Adrenal gland (tissue), 5 donors: Measurements from ENCODE around the gene MZB1.

Experiments
- POLR2A ChIP-seq, 2 donors: fragments of 450-650 bp; IDR thresholded peaks; one replicate each; pipeline ENCODE4 v1.6.1; 2017; ENCODE audit warnings: antibody characterized with exemption in 2 of 2, mild to moderate bottlenecking in 2 of 2, moderate library complexity in 1 of 2
- TF ChIP-seq, protein P1 (sequence below), 6 experiments: fragments of 450-650 bp in 4 of 6; fragments of 200-600 bp in 2 of 6; sonication (generic) in 1 of 6; IDR thresholded peaks; 1 replicate in 5 of 6; 2 replicates in 1 of 6; pipeline versions ENCODE4 v1.5.1 to v1.8.0; 2016 to 2021; ENCODE audit warnings: antibody characterized with exemption in 6 of 6, mild to moderate bottlenecking in 2 of 6, moderate library complexity in 1 of 6
- donor health status: DM: no; HTN: no; CAD: no.

DNA sequence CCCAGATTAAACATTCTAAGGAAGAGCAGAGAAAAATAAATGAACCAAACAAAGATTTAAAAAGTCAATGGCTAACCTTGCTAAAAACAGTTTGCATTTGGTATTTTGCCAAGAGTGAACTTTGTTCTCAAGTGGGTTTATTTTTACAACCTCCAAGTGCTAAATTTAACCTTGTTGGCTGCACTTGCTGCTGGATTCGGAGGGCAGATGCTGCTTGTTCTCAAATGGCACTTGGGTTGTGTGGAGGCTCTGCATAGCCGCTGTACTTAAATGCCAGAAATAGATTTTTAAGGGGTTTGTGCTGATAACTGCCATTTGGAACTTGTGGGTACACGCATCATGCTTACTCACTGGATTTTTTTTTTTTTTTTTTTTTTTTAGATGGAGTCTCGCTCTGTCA is 27.5 kb upstream of the MZB1 start:
- TF ChIP-seq POLR2A (IDR thresholded peaks at IDR 0.05), result no peak
- TF ChIP-seq, protein P1, sequence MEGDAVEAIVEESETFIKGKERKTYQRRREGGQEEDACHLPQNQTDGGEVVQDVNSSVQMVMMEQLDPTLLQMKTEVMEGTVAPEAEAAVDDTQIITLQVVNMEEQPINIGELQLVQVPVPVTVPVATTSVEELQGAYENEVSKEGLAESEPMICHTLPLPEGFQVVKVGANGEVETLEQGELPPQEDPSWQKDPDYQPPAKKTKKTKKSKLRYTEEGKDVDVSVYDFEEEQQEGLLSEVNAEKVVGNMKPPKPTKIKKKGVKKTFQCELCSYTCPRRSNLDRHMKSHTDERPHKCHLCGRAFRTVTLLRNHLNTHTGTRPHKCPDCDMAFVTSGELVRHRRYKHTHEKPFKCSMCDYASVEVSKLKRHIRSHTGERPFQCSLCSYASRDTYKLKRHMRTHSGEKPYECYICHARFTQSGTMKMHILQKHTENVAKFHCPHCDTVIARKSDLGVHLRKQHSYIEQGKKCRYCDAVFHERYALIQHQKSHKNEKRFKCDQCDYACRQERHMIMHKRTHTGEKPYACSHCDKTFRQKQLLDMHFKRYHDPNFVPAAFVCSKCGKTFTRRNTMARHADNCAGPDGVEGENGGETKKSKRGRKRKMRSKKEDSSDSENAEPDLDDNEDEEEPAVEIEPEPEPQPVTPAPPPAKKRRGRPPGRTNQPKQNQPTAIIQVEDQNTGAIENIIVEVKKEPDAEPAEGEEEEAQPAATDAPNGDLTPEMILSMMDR (IDR thresholded peaks at IDR 0.05), result no peak
